ENCODE measurements around the gene NAA16.

DNA sequence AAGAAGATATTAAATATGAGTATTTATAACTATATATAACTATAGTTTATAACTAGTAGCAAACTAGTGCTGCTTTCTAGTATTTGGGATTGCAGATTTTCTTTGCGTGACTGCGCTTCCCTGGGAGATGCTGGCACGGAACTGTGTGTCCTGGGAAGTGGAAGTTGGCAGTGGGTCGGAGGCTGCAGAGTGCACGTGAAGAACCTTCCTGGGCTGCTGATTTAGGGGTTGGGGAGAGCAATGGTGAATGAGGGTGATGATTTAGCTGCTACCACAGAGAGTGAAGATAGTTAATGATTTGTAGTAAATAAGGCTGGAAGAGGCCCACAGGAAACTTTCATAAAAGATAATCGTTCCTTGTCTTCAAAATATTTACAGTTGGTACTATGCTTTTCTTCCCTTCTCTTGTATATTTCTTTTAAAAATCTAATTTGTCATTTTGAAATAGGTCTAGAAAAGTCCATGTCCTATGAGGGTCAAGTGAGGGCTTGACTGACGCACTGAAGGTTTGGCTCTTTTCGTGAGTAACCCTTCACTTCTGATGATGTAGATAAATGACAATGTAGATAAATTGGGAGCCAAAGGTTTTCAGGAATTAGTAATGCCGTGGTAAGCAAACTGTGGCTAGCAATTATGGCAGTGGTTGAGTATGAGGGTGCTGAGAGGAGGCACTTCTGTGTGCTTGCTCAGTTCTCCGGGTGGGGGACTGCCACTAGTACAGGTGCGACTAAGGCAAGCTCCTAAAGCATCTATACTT, 3.0 kb upstream of the NAA16 start:
- TF ChIP-seq, protein P1, sequence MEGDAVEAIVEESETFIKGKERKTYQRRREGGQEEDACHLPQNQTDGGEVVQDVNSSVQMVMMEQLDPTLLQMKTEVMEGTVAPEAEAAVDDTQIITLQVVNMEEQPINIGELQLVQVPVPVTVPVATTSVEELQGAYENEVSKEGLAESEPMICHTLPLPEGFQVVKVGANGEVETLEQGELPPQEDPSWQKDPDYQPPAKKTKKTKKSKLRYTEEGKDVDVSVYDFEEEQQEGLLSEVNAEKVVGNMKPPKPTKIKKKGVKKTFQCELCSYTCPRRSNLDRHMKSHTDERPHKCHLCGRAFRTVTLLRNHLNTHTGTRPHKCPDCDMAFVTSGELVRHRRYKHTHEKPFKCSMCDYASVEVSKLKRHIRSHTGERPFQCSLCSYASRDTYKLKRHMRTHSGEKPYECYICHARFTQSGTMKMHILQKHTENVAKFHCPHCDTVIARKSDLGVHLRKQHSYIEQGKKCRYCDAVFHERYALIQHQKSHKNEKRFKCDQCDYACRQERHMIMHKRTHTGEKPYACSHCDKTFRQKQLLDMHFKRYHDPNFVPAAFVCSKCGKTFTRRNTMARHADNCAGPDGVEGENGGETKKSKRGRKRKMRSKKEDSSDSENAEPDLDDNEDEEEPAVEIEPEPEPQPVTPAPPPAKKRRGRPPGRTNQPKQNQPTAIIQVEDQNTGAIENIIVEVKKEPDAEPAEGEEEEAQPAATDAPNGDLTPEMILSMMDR (IDR thresholded peaks at IDR 0.05), result no peak
- TF ChIP-seq POLR2AphosphoS5 (IDR thresholded peaks at IDR 0.05), result no peak

Data from gastroesophageal sphincter (tissue), 3 donors.